Right lobe of liver (tissue), 6 donors: ENCODE data around the gene SORL1. TPM values are rescaled to one million over a fixed set of nuclear protein-coding genes. Genes with fewer than 3 reads are reported as not detected.

ENCODE experiments used
- ATAC-seq, 4 donors: fragments of 200-7000 bp; cut with Tn5 transposase; one replicate each; pipeline ENCODE4 v1.9.1; 2020; ENCODE audit warnings: mild to moderate bottlenecking in 4 of 4, moderate library complexity in 4 of 4
- DNase-seq, 3 donors: peaks; one replicate each; pipeline ENCODE4 v3.0.0-alpha.2; 2020
- H3K27ac ChIP-seq, 3 donors: fragments of 200-600 bp; one replicate each; pipeline ENCODE4 v1.8.0; 2022
- H3K27me3 ChIP-seq, 2 donors: fragments of 200-600 bp; one replicate each; pipeline ENCODE4 v1.8.0; 2022
- H3K36me3 ChIP-seq, 4 donors: fragments of 200-600 bp; sonication (generic) in 1 of 4; one replicate each; pipeline versions ENCODE4 v1.5.1 to v1.8.0; 2017 to 2022; ENCODE audit warnings: control low read depth in 1 of 4
- H3K4me1 ChIP-seq, 4 donors: fragments of 200-600 bp; sonication (generic) in 1 of 4; one replicate each; pipeline versions ENCODE4 v1.5.1 to v1.8.0; 2017 to 2022; ENCODE audit warnings: control low read depth in 1 of 4
- H3K4me3 ChIP-seq, 3 donors: fragments of 200-600 bp; one replicate each; pipeline ENCODE4 v1.8.0; 2022
- H3K9me3 ChIP-seq, 4 donors: fragments of 200-600 bp; sonication (generic) in 1 of 4; one replicate each; pipeline versions ENCODE4 v1.5.1 to v1.8.0; 2017 to 2022; ENCODE audit warnings: control low read depth in 1 of 4
- CTCF ChIP-seq, 4 donors: fragments of 200-600 bp in 3 of 4; fragments of 450-650 bp in 1 of 4; IDR thresholded peaks; one replicate each; pipeline versions ENCODE4 v1.5.1 to v1.8.0; 2016 to 2022; ENCODE audit warnings: antibody characterized with exemption in 4 of 4, mild to moderate bottlenecking in 2 of 4
- POLR2A ChIP-seq: fragments of 450-650 bp; IDR thresholded peaks from one replicate; pipeline ENCODE4 v1.6.1; 2017; ENCODE audit warnings: antibody characterized with exemption, mild to moderate bottlenecking
- WGBS: methylation state at CpG from one replicate; pipeline ENCODE4 v1.1.6; 2018; ENCODE audit warnings: low coverage, low lambda C conversion rate; ENCODE audit not compliant: insufficient coverage; ENCODE audit errors: missing lambda C conversion rate; 5-methylcytosine and 5-hydroxymethylcytosine counted together
- intact Hi-C, 2 donors: fragments of 100-400 bp; cut with DNase I; formaldehyde crosslinking; loops; one replicate each; pipeline versions ENCODE4 v1.11.2 to v1.14.1; 2022
- total RNA-seq, 6 experiments: library from RNA; depleted of rRNA in 2 of 6; stranded (reverse); fragments of >200 nt in 2 of 6; fragmentation: NEBNext Ultra II Directional in 3 of 6; extraction: Animal tissue kit (Norgen Biotek cat#: 25700) in 3 of 6; gene quantifications; one replicate each; pipeline versions ENCODE4 v1.1.0 to v1.2.4, GENCODE V29; 2016 to 2023
- donor health status: DM: no; HTN: yes; CAD: no.
- donor health status: DM: no; HTN: no; CAD: no.
- donor health status: DM: no; HTN: no; CAD: no.
- donor health status: DM: no; HTN: yes; CAD: no.
- donor health status: DM: no; HTN: yes; CAD: no.

Gene SORL1
- total RNA-seq, 6 experiments from 2014 or later = 45.2 to 137 (median 73.8) TPM

- 73% methylated on average over 1 of the region's 1 CpG for WGBS
- Histone ChIP-seq H3K36me3 (no peaks in the 10 kb centered on the region), H3K4me3 (no peak overlapping the region), H3K27me3 (no peaks in the 10 kb centered on the region), H3K27ac (no peak overlapping the region), H3K9me3 (no peaks in the 10 kb centered on the region), H3K4me1 (no peaks in the 10 kb centered on the region)
- intact Hi-C loops = no loop called here
- no peak for DNase-seq
- TF ChIP-seq POLR2A = no peak
- TF ChIP-seq CTCF (IDR thresholded peaks at IDR 0.05) = no peak
- no peak for ATAC-seq
Observed at GRCh38 chr11:121667836-121668235, 215.7 kb downstream of the SORL1 start.

- H3K9me3 ChIP-seq = no peaks in the 10 kb centered on the region
- no peaks in the 10 kb centered on the region for H3K36me3 ChIP-seq
- WGBS = 64% methylated on average over 4 of the region's 4 CpGs
- no peaks in the 10 kb centered on the region for H3K4me1 ChIP-seq
- no peak overlapping the region for H3K4me3 ChIP-seq
- no peak overlapping the region for H3K27ac ChIP-seq
- ATAC-seq (no peak), DNase-seq (no peak)
- intact Hi-C loops = no loop called here
- H3K27me3 ChIP-seq = no peaks in the 10 kb centered on the region
- no peak for TF ChIP-seq CTCF (IDR thresholded peaks at IDR 0.05)
- TF ChIP-seq POLR2A = no peak
Observed at GRCh38 chr11:121669422-121669821, 217.3 kb downstream of the SORL1 start.

GRCh38 chr11:121670266-121670665 is 218.2 kb downstream of the SORL1 start:
- Histone ChIP-seq H3K27ac (no peak overlapping the region), H3K36me3 (no peaks in the 10 kb centered on the region), H3K27me3 (no peaks in the 10 kb centered on the region), H3K4me3 (no peak overlapping the region), H3K4me1 (no peaks in the 10 kb centered on the region), H3K9me3 (no peaks in the 10 kb centered on the region)
- TF ChIP-seq POLR2A (no peak), CTCF (IDR thresholded peaks at IDR 0.05) (no peak)
- 61% methylated on average over 3 of the region's 3 CpGs for WGBS
- no peak for DNase-seq
- no peak for ATAC-seq
- intact Hi-C loops = no loop called here

GRCh38 chr11:121670805-121671282 is 218.7 kb downstream of the SORL1 start:
- H3K9me3 ChIP-seq = no peaks in the 10 kb centered on the region
- no peak for DNase-seq
- H3K27ac ChIP-seq = no peak overlapping the region
- no peak overlapping the region for H3K4me3 ChIP-seq
- WGBS = 74% methylated on average over 3 of the region's 5 CpGs
- intact Hi-C loops = no loop called here
- no peak for ATAC-seq
- no peaks in the 10 kb centered on the region for H3K4me1 ChIP-seq
- no peaks in the 10 kb centered on the region for H3K36me3 ChIP-seq
- TF ChIP-seq CTCF (IDR thresholded peaks at IDR 0.05) (no peak), POLR2A (no peak)
- no peaks in the 10 kb centered on the region for H3K27me3 ChIP-seq
